Uterus (tissue), 4 donors: Measurements from ENCODE around the gene PODXL. TPM values are rescaled to one million over a fixed set of nuclear protein-coding genes. Genes with fewer than 3 reads are reported as not detected.

ENCODE experiments used
- DNase-seq, 2 donors: peaks; one replicate each; pipeline ENCODE4 v3.0.0-alpha.2; 2019 to 2020
- H3K27ac ChIP-seq, 2 donors: fragments of 200-600 bp; sonication (generic); 1 replicate in 1 of 2; 2 replicates in 1 of 2; pipeline ENCODE4 v1.5.1; 2016 to 2018
- H3K27me3 ChIP-seq, 2 donors: fragments of 200-600 bp; sonication (generic); one replicate each; pipeline ENCODE4 v1.5.1; 2018 to 2019; ENCODE audit warnings: control low read depth in 1 of 2
- H3K36me3 ChIP-seq, 2 donors: fragments of 200-600 bp; sonication (generic); one replicate each; pipeline ENCODE4 v1.5.1; 2019; ENCODE audit warnings: control low read depth in 1 of 2
- H3K4me1 ChIP-seq, 2 donors: fragments of 200-600 bp; sonication (generic); one replicate each; pipeline ENCODE4 v1.5.1; 2018 to 2019; ENCODE audit warnings: control low read depth in 1 of 2
- H3K4me3 ChIP-seq, 2 donors: fragments of 200-600 bp; sonication (generic); 1 replicate in 1 of 2; 2 replicates in 1 of 2; pipeline ENCODE4 v1.5.1; 2018 to 2019; ENCODE audit warnings: mild to moderate bottlenecking in 1 of 2
- H3K9me3 ChIP-seq, 2 donors: fragments of 200-600 bp; sonication (generic); one replicate each; pipeline ENCODE4 v1.5.1; 2019; ENCODE audit warnings: control low read depth in 1 of 2
- CTCF ChIP-seq, 4 experiments: fragments of 200-600 bp in 2 of 4; fragments of 450-650 bp in 2 of 4; sonication (generic) in 2 of 4; IDR thresholded peaks; one replicate each; pipeline ENCODE4 v1.5.1; 2016 to 2019; ENCODE audit warnings: antibody characterized with exemption in 4 of 4, mild to moderate bottlenecking in 2 of 4, moderate library complexity in 1 of 4
- POLR2A ChIP-seq, 2 donors: fragments of 450-650 bp; IDR thresholded peaks; one replicate each; pipeline ENCODE4 v1.6.1; 2016; ENCODE audit warnings: antibody characterized with exemption in 2 of 2, mild to moderate bottlenecking in 1 of 2, moderate library complexity in 1 of 2
- intact Hi-C: fragments of 100-400 bp; cut with DNase I; formaldehyde crosslinking; loops from one replicate; pipeline ENCODE4 v1.15.1; 2023; ENCODE audit warnings: low total_unique reads
- total RNA-seq, 4 donors: library from RNA; depleted of rRNA in 3 of 4; stranded (reverse); fragments of >200 nt in 3 of 4; gene quantifications; one replicate each; pipeline versions ENCODE4 v1.1.0 to v1.2.4, GENCODE V29; 2014 to 2023
- donor health status: DM: yes; HTN: yes; CAD: no.

Gene PODXL
- total RNA-seq, 4 donors from 2014 or later: 33.6 to 135 (median 36.1) TPM

- no peaks in the 10 kb centered on the region for H3K9me3 ChIP-seq
- H3K27me3 ChIP-seq: no peaks in the 10 kb centered on the region
- H3K36me3 ChIP-seq: no peaks in the 10 kb centered on the region
- H3K4me1 ChIP-seq: no peaks in the 10 kb centered on the region
- H3K27ac ChIP-seq: peak overlapping the region; percentile 44 to 73
- no peak for DNase-seq
- no peak for TF ChIP-seq CTCF (IDR thresholded peaks at IDR 0.05)
- TF ChIP-seq POLR2A (IDR thresholded peaks at IDR 0.05): no peak
- no peak overlapping the region for H3K4me3 ChIP-seq
- intact Hi-C loops: no loop called here
Observed at GRCh38 chr7:131533566-131534561, 22.6 kb downstream of the PODXL start.

- Histone ChIP-seq H3K9me3 (no peaks in the 10 kb centered on the region), H3K27me3 (no peaks in the 10 kb centered on the region), H3K27ac (peak overlapping the region; percentile 44 to 73), H3K4me1 (no peaks in the 10 kb centered on the region), H3K4me3 (no peak overlapping the region), H3K36me3 (no peaks in the 10 kb centered on the region)
- intact Hi-C loops: no loop called here
- no peak for TF ChIP-seq POLR2A (IDR thresholded peaks at IDR 0.05)
- TF ChIP-seq CTCF (IDR thresholded peaks at IDR 0.05): no peak
- DNase-seq: no peak
Observed at GRCh38 chr7:131533151-131533559, 23.3 kb downstream of the PODXL start.

- H3K4me3 ChIP-seq: no peak overlapping the region
- intact Hi-C loops: no loop called here
- H3K36me3 ChIP-seq: no peaks in the 10 kb centered on the region
- TF ChIP-seq CTCF (IDR thresholded peaks at IDR 0.05): no peak
- no peak for TF ChIP-seq POLR2A (IDR thresholded peaks at IDR 0.05)
- H3K4me1 ChIP-seq: no peaks in the 10 kb centered on the region
- peak overlapping the region; percentile 44 to 73 for H3K27ac ChIP-seq
- DNase-seq: no peak
- H3K27me3 ChIP-seq: no peaks in the 10 kb centered on the region
- H3K9me3 ChIP-seq: no peaks in the 10 kb centered on the region
Observed at GRCh38 chr7:131532570-131533091, 23.8 kb downstream of the PODXL start.

- Histone ChIP-seq H3K27ac (peak overlapping the region in 1 of 2 donors; percentile 49), H3K36me3 (no peaks in the 10 kb centered on the region), H3K27me3 (no peaks in the 10 kb centered on the region), H3K4me1 (no peaks in the 10 kb centered on the region), H3K9me3 (no peaks in the 10 kb centered on the region), H3K4me3 (no peak overlapping the region)
- DNase-seq: no peak
- no peak for TF ChIP-seq CTCF (IDR thresholded peaks at IDR 0.05)
- no peak for TF ChIP-seq POLR2A (IDR thresholded peaks at IDR 0.05)
- intact Hi-C loops: no loop called here
Observed at GRCh38 chr7:131530137-131530536, 26.3 kb downstream of the PODXL start.

GRCh38 chr7:131529617-131530016 is 26.8 kb downstream of the PODXL start:
- no peaks in the 10 kb centered on the region for H3K27me3 ChIP-seq
- intact Hi-C loops: no loop called here
- no peak overlapping the region for H3K4me3 ChIP-seq
- TF ChIP-seq POLR2A (IDR thresholded peaks at IDR 0.05) (no peak), CTCF (IDR thresholded peaks at IDR 0.05) (no peak)
- H3K27ac ChIP-seq: peak overlapping the region in 1 of 2 donors; percentile 49
- no peaks in the 10 kb centered on the region for H3K4me1 ChIP-seq
- no peaks in the 10 kb centered on the region for H3K36me3 ChIP-seq
- DNase-seq: no peak
- H3K9me3 ChIP-seq: no peaks in the 10 kb centered on the region
